Endothelial cell of coronary artery (primary cell): Measurements from ENCODE around the gene KDSR. TPM values are rescaled to one million over a fixed set of nuclear protein-coding genes. Genes with fewer than 3 reads are reported as not detected.

Source experiments
- total RNA-seq: library from RNA; depleted of rRNA; stranded (reverse); fragments of >200 nt; gene quantifications from 2 replicates; pipeline ENCODE4 v1.2.3, GENCODE V29; 2014

The KDSR gene, protein sequence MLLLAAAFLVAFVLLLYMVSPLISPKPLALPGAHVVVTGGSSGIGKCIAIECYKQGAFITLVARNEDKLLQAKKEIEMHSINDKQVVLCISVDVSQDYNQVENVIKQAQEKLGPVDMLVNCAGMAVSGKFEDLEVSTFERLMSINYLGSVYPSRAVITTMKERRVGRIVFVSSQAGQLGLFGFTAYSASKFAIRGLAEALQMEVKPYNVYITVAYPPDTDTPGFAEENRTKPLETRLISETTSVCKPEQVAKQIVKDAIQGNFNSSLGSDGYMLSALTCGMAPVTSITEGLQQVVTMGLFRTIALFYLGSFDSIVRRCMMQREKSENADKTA
- total RNA-seq, result 9.3 and 17.7 TPM in 2 replicates

DNA sequence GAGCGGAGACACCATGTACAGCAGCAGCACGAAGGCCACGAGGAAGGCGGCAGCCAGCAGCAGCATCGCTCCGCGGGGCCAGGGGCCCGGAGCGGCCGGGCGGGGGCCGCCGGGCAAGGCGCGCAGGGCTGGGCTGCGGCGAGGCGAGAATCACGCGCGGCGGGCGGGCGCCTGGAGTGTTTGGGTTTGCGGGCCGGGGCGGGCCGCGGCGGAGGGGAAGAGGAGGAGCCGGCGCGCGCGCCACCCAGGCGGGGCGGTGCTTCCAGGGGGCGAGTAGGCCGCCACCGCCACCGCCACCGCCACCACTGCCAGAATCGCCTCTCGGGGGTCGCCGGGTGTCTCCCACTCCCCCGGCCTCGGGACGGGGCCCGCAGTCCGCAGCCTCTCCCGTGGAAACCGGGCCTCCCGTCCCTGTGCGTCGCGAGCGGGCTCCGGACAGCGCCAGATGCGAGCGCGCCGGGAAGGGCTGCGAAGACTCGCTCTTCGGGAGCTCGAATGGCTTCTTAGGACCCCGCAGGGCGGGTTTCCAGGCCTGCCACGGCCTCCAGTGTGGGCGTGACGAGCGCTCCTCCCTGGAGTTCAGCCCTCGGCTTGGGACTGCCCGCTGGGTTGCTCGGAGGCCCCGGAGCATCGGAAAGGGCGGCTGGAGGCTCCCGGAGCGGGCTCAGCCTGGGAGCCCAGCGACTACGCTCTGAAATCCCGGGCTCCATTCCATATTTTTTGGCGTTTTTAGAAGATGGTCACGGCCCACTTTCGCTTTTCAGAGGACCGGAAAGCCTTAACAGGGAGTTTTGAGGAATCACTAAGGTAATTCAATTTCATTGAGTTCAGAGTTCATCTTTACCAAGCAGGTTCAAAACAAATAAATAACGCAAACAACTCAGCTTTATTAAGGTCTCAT, at the start of gene KDSR:
KDSR (minus strand) TSS at position 154 of the 901 bp plus-strand sequence; CDS start at position 66, 88 bp downstream.

DNA sequence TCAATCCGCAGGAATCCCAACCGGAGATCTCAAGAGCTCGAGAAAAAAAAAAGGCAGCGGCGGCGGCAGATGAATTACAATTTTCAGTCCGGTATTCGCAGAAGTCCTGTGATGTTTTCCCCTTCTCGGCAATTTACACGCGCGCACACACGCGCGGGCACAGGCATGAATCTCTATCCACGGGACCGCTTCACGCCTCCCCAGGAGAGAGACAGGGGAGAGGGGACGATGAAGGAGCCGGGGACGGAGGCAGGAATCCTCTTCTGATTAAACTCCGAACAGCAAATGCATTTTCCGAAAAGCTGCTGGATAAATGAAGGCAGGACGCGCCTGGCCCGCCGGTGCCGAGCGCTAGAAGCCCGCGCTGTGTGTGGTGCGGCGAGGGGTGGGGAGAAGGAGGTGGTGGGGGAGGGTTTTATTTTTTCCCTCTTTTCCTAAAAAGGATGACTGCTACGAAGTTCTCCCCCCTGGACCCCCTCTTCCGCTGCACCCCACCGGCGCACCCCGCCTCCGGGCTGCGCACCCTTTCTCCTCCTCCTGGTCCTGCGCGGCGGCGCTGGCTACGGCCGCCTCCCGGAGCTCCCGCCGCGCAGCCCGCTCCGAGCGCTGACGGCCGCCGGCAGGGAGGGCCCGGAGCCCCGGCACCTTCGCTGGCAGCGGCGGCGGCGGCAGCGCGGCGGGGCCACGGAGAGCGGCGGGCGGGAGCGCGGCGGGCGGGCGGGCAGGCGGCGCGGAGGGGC, 47.5 kb downstream of the KDSR start, which contains the start of gene BCL2:
BCL2 (minus strand) TSS at position 387 of the 740 bp plus-strand sequence.

Other genes with a start within 250 kb of the KDSR start
- gene BCL2, start 47.4 kb downstream of the KDSR start, total RNA-seq, result 1.0 and 2.2 TPM in 2 replicates
- gene VPS4B, start 55.3 kb upstream of the KDSR start, total RNA-seq, result 45.0 and 50.4 TPM in 2 replicates
- not detected in 2 replicates for gene SERPINB5, start 109.8 kb upstream of the KDSR start, total RNA-seq
- gene SERPINB12, start 175.2 kb upstream of the KDSR start, total RNA-seq, result not detected in 2 replicates
- gene SERPINB13, start 220.1 kb upstream of the KDSR start, total RNA-seq, result not detected in 2 replicates